GM04503 (cell line): ENCODE measurements around the gene OR14J1.
"Not testable (repeated sequence)": the region's sequence is repeated elsewhere in the genome, so short reads cannot be mapped to it uniquely, and the experiment has no call there.

Experiments used
- DNase-seq: peaks from one replicate; pipeline ENCODE4 v3.0.0-alpha.2; 2012; ENCODE audit warnings: low read depth

OR14J1 gene, protein sequence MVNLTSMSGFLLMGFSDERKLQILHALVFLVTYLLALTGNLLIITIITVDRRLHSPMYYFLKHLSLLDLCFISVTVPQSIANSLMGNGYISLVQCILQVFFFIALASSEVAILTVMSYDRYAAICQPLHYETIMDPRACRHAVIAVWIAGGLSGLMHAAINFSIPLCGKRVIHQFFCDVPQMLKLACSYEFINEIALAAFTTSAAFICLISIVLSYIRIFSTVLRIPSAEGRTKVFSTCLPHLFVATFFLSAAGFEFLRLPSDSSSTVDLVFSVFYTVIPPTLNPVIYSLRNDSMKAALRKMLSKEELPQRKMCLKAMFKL

GRCh38 chr6:29301316-29301715 lies at the start of gene OR14J1:
Gene OR14J1, plus strand, starts transcription at chr6:29301701. Its CDS starts 4,989 bp downstream, at chr6:29306690.
- DNase-seq: no peak

DNA sequence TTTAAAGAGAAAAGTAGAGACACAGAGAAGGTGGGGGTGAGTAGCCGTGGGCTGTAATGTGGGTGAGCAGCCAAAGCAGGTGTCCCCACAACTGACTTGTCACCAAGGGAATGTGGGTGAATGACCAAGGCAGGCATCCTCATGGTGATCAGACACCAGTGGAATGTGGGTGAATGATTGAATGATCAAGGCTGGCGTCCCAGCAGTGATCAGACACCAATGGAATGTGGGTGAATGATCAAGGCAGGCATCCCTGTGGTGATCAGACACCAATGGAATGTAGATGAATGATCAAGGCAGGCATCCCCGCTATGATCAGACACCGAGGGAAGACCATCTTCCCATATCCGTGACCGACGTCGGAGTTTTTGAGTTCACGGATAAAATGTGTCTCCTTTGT lies 49.8 kb upstream of the OR14J1 start:
- DNase-seq: no peak

DNA sequence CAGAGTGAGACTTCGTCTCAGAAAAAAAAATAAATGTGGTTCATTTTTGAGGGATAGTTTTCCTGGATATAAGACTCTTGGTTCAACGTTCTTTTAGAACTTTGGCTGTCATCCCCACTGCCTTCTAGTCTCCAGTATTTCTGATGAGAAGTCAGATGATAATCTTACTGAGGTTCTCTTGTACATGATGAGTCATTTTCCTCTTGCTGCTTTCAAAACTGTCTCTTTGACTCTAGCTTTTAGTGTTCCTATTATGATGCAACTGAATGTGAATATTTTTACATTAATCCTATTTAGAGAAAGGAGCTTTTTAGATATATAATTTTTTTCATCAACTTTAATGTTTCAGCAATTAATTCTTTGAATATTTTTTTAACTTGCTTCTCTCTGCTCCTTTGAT lies 46.0 kb upstream of the OR14J1 start:
- DNase-seq: no peak

GRCh38 chr6:29259721-29260120 lies 41.8 kb upstream of the OR14J1 start:
- DNase-seq: no peak

- DNase-seq: no peak
These were observed 38.5 kb upstream of the OR14J1 start for GRCh38 chr6:29263001-29263400.

DNA sequence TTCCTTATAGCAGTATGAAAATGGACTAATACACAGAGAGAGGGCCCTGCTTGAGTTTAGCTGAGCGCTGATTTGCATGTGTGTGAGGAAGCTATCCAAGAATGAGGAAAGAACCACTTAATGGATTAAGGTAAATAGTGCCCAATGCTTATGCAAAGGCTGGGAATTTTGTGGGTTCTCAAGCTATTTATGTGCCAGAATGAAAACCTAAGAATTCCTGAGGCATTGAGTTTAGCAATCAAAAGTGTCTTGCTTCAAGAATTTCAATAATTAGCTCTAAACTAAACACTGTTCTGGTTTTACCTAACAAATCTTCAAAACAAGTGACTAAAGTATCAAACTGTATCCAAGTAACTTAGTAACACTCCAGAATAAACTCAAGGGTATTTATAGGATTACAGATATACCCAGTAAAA lies 7.0 kb upstream of the OR14J1 start:
- no peak for DNase-seq

DNA sequence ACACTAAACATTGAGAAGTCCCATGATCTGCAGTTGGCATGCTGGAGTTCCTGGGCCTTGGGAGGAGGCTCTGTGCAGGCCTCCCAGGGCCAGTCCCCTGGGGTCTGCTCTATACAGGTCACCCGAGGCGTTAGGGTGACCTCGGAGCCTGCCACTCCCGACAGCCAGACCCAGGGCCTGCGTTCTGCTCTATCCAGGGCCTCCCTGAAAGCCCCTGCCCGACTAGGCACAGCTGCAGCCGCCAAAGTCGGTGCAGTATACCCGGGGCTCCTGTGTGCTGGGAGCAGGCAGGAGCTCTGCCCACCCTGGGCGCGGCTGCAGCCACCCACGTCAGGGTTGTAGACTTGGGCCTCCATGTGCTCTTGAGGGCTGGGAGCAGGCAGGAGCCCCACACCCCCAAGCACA lies 6.3 kb upstream of the OR14J1 start:
- no peak for DNase-seq

GRCh38 chr6:29295623-29296022 lies 5.9 kb upstream of the OR14J1 start:
- DNase-seq: no peak

DNA sequence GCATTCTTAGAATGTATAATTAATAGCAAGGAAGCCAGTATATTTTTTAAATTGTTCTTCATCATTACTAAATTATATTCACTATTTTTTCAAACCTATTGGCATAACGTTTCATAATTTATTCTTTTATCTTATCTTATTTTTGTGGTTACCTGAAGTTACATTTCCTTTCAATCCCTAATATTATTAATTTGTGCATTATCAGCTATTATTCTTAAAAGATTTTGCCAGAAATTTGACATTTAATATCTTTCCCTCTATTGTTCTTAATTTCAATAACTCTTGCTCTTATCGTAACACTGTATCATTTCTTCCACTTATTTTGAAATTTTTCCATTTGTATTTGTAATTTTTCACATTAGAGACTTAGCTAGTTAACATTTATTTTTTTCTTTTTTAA lies 18.4 kb downstream of the OR14J1 start:
- no peak for DNase-seq

DNA sequence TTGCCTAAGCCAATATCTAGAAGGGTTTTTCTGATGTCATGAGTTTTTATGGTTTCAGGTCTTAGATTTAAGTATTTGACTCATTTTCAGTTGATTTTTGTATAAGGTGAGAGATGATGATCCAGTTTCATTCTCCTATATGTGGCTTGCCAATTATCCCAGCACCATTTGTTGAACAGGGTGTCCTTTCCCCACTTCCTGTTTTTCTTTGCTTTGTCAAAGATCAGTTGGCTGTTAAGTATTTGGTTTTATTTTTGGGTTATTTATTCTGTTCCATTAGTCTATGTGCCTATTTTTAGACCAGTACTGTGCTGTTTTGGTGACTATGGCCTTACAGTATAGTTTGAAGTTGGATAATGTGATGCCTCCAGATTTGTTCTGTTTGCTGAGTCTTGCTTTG lies 21.8 kb downstream of the OR14J1 start:
- not testable (repeated sequence) for DNase-seq

DNA sequence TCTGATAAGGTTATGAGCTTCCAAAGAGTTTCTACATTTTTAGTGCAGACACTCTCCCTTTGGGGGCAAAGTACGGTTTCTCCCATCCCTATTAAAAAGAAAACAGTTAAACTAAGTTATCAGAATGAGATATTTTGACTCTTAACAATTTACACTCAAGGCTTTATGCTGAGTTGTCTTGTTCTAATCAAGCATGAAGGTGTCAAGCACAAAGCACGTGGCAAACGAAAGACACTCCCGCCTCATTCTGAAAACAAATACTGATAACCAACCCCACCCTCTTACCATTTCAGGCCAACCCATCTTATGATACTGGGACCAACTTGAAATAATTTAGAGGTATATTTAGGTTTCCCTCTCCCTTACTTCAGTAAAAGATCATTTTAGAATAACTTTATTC lies 24.3 kb downstream of the OR14J1 start:
- DNase-seq: no peak

GRCh38 chr6:29332676-29333075 lies 31.2 kb downstream of the OR14J1 start:
- DNase-seq: no peak

DNA sequence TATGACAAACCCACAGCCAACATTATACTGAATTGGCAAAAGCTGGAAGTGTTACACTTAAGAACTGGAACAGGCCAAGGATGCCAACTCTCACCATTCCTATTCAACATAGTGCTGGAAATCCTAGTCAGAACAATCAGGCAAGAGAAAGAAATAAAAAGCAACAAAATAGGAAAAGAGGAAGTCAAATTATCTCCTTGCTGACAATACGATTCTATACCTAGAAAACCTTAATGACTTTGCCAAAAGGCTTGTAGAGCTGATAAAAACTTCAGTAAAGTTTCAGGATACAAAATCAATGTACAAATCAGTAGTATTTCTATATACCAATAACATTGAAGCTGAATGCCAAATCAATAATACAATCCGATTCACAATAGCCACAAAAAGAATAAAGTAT lies 34.8 kb downstream of the OR14J1 start:
- DNase-seq: no peak

DNA sequence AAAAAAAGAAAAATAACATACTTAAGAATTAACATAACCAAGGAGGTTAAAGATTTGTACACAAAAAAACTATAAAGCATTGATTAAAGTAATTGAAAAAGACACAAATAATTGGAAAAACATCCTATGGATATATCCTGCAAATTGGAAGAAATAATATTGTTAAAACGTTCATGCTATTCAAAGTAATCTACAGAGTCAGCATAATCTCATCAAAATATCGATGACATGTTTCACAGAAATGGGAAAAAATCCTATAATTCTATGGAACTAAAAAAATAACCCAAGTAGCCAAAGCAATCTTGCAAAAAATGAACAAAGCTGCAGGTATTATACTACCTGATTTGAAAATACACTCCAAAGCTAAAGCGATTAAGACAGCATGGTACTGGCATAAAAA lies 43.9 kb downstream of the OR14J1 start:
- no peak for DNase-seq

GRCh38 chr6:29349348-29349747 lies 47.8 kb downstream of the OR14J1 start:
- not testable (repeated sequence) for DNase-seq

DNA sequence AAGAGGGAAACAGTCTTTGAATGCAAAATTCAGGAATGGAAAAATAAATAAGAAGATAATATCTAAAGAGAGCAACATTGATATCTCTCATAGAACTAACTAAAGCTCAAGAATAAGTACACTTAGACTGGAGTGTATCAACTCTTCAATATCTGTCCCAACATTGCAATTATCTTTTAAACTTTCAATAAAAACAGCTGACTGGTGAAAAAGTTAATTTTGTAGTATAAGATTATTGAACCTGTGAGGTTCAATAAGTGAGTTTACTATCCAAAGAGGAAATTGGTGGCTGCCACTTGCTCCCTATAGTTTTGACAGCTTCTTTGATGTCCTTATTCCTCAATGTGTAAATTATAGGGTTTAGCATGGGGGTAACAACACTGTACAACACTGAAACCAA lies 53.5 kb downstream of the OR14J1 start:
- no peak for DNase-seq

DNA sequence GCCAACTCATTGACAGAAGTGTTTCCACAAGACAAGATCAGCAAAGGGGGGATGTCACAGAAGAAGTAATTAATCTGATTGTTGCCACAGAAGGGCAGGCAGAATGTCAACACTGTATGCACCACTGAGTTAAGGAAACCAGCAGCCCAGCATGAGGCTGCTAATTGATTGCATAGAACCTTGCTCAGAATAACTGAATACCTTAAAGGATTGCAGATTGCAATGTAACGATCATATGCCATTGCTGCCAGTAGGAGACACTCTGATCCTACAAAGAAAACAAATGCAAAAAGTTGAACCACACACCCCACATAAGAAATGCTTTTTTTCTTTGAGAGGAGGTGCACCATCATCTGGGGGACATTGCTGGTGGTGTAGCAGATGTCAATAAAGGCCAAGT lies 54.1 kb downstream of the OR14J1 start:
- no peak for DNase-seq
